ENCODE results near the gene STRIP1.

Gene STRIP1

DNA sequence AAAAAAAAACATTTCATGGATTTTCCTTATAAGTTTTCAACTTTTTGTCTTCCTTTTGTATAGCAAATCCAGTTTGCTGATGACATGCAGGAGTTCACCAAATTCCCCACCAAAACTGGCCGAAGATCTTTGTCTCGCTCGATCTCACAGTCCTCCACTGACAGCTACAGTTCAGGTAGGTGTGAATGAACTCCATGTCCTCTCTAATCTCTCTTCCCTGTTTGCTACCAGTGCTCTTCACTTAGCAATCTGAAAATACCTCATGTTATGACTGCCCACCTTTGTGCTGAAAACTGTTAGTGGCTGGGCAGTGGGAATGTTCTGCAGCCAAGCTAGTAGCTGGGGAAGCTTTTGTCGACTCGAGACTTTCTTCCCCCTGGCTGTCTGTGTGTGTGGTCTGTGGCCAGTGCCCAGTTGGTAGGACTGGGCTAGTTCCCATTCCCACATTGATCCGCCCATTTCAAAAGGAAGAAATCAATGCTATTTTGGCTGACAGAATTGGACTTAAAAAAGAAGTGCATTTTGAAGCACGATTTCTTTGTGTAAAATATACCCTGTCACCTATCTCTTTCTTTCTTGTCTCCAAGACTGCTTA lies 25.4 kb upstream of the STRIP1 start:
- DNase-seq: no peak

DNA sequence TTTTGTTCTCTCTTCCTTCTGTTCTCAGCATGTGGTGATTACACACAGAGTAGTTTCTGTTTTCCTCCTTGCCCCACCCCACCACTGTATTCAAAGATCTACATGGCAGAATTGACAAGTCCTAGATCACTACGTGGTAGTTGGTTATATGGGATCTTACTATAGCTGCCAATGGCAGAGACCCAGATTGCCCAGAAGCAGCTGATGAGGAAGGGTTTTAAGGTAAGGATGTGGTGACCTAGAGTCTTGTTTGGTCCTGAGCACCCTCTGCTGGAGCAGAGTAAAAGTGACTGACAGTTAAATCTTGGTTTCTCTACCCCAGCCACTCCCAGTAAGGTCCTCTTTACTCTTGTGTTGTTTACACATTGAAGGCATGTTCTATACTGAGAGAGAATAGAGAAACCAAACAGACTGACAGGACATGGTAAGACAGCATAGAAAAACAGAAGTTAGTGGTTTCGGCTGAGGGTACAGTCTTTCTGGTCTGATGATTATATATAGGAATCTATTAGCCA lies 22.8 kb upstream of the STRIP1 start:
- DNase-seq: peak; percentile 70

DNA sequence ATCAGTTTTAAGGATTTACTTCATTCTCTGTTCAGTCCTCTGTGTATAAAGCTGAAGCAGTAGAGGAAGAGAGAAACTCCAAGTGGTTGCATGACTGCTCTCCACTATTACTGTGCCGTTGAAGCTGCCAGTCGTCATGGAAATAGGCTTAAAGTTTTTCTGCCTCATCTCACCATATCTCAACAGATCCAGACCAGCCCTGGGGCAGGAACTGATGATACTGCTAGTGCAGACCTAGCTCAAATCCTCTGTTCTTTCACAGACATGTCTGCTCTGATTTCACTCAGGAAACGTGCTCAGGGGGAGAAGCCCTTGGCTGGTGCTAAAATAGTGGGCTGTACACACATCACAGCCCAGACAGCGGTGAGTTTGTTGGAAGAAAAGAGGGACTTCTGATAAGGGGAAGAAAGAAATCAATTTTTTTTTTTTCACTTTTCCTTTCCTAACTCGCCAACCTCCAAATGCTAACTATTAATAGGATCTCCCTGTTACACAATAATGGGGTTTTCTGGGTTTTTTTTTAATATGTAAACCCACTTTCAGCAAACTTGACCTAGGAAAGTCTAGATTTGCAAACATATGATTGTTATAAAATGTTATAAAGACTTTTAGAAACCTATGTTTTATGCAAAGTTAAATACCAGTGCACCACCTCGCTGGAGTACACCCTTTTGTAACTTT lies 22.2 kb upstream of the STRIP1 start:
- no peak for DNase-seq

DNA sequence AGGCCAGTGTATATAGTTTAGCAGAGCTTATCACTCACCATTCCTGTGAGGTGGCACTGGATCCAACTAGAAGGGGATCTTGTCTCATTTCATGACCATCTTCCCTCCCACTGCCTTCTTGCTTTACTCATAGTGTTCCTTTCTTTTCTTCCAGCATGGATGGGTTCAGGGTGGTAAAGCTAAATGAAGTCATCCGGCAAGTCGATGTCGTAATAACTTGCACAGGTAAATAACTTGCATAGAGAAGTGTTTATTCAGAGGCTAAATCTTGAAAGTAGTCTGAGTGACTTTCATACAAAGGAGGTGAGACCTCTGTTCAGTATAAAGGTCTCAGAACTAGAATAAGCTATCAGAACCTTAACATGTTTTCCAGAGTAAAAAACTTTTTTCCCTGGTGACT lies 16.6 kb upstream of the STRIP1 start:
- DNase-seq: no peak

DNA sequence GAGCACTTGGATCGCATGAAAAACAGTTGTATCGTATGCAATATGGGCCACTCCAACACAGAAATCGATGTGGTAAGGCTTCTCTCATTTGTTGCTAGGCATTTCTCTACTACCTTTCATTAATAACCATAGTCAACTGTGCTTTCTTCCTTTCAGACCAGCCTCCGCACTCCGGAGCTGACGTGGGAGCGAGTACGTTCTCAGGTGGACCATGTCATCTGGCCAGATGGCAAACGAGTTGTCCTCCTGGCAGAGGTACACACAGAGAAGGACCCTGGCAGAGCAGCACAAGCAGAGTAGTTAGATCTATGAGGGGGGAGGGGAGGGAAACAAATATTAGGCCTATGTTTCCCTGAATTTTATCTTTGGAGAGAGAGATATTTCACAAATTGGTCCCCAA lies 16.0 kb upstream of the STRIP1 start:
- DNase-seq: no peak

DNA sequence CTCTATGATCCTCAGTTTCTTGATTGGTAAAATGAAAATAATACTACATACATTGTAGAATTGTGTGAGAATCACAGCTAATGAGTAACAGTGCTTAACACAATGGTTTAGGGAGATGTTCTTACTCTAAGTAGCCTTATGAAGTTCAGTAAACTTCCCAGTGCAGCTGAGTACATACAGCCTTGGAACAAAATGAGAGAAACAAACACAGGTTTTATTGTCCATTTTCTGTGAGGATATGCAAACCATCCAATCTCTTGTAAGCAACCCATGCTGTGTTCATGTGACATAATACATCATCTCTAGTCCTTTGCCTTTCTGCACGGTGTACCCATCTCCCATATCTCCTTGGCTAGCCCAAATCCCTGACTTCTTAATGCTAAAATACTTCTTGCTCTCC lies 14.7 kb upstream of the STRIP1 start:
- DNase-seq: no peak

DNA sequence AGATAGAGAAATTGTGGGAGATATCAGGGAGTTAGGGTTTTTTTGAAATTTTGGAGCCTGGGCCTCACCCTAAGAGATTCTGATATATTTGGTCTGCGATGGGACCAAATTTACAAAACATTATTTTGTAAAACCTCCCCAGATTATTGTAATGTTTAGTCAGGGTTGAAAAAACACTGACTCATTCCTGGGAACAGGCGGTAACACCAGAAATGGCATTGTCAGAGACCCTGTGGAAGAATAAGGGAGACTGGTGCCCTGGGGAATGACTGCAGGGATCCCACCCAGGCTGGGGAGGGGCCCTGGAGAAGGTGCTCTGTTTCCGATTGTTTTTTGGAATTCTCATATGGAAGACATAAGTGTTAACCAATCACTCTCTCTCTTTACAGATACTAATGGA lies 13.1 kb upstream of the STRIP1 start:
- DNase-seq: no peak

DNA sequence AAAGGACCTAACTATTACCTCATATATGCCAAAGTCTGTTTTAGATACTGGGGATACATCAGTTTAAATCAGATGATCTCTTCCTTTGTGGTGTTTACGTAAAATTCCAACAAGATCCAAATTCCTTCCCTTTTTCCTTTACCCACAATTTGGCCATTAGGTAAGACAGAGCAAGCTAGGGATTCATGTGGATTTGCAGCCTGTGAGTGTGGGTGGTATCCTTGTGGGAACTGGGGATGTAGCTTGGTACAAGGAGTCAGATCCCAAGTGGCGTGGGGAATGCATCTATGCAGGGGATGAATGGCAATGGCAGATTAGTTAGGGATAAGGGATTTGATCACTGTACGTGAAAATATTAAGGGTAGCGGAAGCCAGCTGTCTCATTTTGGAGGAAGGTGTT lies 9.8 kb upstream of the STRIP1 start:
- DNase-seq: no peak

DNA sequence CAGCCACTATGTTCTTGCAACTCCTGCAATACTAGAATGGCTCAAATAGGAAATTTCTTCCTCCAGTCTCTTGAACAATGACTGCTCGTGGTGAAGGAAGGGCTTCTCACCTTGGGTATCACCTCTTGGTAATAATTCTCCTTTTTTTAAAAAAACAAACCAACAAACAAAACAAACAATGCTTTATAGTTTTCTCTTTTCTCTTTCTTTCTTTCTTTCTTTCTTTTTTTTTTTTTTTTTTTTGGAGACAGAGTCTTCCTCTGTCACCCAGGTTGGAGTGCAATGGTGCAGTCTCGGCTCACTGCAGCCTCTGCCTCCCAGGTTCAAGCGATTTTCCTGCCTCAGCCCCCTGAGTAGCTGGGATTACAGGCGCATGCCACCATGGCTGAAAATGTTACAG lies 3.7 kb upstream of the STRIP1 start:
- peak; percentile 53 for DNase-seq

DNA sequence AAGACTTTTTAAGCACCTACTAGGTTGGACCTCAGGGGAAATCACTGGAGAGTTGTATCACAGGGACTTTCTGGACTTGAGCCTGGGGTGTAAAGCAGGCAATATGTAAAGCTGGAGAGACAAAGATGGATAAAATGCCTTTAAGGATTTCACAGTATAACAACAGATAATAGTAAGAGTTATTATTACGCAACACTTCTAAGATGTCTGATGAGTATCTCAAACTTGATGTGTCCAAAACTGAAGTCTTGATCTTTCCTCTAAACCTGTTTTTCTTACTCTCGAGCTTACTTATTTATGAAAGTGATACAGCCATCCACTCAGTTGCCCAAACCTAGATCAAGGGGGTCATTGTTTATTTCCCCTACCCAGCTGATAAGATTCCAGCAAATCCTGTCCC lies 2.1 kb upstream of the STRIP1 start:
- DNase-seq: peak; percentile 46

DNA sequence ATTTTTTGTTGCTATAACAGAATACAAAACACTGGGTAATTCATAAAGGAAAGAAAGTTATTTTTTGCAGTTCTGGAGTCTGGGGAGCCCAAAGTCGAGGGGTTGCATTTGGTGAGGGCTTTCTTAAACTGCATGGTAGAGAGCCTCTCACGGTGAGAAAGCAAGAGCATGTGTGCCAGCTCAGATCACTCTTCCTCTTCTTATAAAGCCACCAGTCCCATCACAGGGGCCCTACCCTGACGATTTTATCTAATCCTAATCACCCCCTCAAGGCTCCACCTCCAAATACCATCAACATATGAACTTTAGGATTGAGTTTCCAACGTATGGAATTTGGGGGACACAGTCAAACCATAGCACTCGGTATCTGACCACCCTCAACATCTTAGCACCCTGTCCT lies 1.0 kb upstream of the STRIP1 start:
- peak; percentile 77 for DNase-seq

DNA sequence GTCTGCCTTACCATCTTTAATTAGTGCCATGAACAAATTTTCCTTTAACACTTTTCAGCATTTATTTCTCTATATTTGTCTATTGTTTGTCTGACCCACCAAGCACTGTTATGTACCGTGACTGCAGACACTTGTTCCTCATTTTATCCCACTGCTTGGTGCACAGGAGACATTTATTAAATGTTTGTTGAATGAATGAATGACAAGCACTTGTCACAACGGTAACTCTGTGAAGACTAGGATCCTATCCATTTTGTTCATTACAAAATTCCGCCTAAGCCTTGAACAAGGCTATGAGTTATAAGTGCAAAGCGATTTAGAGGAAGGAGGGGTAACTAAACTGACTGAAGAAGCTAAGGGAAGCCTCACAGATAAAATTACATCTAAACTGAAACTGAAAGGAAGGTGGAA lies 379 bp upstream of the STRIP1 start:
- no peak for DNase-seq

DNA sequence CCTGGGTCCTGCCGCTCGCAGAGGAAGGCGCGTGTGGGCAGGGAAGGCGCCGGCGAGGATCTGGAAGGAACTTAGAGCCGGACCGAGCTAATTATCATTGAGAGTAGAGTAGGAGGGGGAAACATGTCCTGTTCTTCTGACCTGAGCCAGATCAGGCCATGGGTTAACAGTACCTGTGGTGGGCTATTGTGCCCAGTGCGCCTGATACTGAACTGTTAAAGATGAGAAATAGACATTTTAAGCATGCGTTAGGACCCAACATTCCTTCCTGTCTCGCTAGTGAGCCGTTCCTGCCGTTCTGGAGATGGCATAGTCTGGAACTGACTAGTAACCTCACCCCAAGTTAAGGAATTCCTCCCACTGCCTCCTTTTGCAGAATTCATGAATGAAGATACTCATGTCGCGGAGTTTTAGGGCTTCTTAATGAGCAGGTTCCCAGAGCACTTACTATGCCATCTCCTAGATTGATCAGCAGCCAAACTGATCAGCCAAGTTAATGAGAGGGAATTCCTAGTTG lies 870 bp downstream of the STRIP1 start:
- DNase-seq: peak; percentile 74

DNA sequence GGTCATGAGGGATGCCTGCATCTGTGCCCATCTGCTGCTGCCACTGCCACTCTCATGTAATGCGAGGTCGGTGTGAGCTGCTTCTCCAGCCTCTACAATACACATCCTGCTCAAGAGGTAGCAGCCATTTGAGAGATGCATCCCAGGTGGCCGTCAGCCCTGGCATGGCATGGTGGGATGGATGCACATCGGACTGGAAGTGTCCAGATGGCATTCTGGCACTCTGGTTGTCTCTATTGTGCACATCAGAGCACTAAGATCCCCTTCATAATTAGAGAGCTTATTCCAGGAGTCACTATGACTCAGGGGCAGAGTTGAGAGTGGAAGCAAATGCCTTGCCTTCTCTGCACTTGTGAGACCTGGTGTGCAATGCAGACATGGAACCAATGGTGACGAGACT lies 3.8 kb downstream of the STRIP1 start:
- no peak for DNase-seq

DNA sequence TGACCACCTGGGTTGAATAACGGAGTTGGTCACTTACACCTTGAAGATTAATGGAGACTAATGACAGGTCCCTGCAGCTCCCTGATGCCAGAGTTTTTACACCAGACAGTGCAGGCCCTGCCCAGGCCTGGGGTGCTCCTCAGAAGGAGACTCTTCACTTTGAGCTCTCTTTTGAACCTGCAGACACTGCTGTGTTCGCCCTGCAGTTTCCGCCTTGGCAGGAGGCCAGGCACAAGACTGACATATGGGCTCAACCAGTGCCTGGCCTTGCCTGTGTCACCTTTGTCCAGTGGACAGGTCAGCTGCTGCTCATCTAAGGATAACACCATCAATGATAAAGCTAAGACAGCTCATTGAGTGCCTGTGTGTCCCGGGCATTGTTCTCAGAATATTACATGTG lies 5.2 kb downstream of the STRIP1 start:
- DNase-seq: no peak

DNA sequence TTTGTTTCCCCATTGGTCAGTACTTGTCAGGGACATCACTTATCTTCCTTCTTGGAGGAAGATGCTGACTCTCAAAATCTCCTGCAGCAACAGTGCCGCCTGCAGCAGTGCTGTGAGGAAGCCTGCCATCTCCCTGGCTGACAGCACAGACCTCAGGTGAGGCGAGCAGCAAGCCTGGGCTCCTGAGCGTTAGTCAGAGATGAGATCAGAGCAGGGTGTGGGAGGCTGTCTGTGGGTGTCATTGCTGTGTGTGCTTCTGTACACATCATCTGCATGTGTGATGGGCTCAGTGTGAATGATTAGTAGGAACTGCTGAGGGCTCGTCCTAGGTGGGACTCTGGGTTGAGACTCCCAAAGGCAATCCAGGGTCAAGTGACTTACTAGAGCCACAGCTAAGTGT lies 6.1 kb downstream of the STRIP1 start:
- no peak for DNase-seq

DNA sequence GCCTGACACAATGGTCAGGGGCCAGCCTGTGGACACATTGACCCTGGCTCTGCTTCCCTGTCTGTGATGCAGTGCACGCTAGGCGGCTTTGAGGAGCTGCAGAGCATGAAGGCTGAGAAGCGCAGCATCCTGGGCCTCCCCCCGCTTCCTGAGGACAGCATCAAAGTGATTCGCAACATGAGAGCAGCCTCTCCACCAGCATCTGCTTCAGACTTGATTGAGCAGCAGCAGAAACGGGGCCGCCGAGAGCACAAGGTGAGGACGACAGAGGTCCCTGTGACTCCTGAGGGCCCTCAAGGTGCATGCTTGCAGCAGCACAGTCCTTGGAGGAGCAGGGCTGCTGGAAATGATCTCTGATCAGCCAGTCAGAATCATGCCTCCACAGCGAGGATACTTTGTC lies 8.6 kb downstream of the STRIP1 start:
- no peak for DNase-seq

DNA sequence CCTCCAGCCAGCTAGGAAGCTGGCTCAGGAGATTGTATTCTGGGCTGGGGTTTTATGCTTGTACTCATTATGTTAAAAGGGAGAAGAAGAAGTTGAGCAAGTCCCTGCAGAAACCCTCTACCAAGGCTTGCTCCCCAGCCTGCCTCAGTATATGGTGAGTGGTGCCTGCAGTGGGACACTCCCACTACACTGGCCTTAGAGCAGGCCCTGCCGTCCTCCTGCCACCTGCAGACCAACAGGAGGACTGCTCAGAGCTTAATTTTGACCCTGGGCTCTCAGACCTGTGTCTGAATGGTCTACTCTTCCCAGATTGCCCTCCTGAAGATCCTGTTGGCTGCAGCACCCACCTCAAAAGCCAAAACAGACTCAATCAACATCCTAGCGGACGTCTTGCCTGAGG lies 13.0 kb downstream of the STRIP1 start:
- DNase-seq: no peak

DNA sequence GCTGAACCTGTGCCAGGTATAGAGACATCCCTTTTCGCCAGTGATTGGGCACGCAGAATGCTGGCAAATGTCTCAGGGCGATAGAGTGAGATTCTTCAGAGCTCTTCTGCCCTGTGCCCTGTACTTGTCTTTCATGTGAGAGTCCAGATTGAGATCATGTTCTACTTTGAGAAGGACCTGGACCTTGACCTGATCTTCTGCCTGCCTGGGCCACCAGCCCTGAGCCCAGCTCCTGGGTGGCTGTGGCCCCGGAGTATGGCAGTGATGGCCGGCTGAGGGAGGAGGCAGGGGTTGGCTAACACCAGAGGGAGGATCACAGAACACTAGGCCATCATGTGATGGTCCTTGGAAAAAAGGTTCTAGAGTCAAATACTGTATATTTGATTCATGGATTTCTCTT lies 13.8 kb downstream of the STRIP1 start:
- no peak for DNase-seq

DNA sequence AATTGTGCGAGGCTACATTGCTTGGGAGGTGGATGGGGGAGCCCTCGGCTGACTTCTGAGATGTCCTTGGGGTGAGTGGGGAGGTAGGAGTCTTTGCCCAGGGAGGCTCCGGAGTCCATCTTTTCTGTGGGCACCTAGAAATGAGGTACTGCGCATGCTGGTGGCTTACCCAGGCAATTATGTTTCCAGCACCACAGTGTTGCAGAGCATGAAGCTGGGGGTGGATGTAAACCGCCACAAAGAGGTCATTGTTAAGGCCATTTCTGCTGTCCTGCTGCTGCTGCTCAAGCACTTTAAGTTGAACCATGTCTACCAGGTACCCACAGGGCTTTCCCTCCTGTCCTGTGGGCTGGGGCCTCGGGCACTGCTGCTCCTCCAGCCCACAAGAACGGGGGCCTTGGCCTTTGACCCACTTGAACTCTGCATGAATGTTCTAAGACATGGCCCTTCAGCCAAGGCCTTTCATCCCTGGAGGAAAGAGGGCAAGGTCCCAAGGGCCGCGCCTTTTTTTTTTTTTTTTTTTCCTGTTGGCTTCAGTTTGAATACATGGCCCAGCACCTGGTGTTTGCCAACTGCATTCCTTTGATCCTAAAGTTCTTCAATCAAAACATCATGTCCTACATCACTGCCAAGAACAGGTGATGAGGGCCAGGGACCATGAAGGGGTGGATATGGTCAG lies 14.6 kb downstream of the STRIP1 start:
- DNase-seq: no peak

DNA sequence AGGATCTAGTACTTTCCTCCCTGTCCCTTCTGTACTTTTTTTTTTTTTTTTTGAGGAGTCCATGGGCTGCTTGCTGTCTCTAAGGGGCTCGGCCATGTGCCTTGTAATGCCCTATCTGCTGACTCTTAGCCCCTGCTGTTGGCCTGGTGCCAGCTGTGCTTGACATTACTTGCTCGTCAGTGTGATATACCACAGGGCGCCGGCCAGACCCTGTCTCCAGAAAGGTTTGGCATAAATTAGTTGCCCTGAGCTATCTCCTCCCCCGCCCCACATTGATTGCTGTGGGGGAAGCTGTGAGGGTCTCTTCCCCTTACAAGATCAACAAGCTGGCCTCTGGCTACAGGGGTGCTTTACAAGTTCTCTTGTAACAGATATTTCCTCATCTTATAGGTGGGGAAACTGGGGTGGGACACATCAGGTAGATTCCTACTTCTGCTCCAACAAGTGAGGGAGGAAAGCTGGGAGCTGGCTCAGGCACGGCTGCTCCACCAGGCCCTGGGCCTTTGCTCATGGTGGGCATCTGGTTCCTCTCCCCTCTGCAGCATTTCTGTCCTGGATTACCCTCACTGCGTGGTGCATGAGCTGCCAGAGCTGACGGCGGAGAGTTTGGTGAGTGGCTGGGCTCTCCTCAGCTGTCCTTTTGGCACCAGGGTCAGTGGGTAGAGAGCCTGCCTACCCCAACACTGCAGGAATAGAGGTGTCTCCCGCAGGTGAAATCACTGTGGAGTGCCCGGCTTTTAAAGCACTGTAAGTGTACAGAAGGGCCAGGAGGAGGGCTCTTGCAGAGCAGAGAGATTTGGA lies 15.6 kb downstream of the STRIP1 start:
- no peak for DNase-seq

DNA sequence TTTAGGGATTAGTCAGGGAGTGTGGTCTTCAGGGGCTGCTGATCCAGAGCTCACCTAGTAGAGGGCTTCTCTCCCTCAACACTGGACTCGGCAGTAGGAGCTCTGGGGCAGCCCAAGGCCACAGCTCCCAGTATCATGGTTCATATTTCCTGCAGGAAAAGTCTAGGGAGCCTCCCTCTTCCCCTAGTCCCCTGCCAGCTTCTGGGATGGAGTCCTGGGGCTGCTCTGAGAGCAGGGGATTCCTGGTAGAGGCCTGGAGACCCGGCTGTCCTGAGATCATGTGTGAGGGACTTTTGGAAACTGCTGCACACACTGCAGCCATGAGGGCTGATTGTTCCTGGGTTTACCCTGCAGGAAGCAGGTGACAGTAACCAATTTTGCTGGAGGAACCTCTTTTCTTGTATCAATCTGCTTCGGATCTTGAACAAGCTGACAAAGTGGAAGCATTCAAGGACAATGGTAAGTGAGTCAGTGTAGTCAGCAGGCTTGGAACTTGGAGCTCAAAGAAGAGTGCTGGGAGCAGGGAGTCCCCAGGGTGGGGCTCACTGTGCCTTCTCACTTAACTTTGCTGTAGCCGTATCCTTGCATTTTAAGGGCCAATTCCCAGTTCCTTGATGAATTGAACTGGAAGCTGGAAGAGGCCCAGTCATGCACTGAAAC lies 16.3 kb downstream of the STRIP1 start:
- DNase-seq: no peak

DNA sequence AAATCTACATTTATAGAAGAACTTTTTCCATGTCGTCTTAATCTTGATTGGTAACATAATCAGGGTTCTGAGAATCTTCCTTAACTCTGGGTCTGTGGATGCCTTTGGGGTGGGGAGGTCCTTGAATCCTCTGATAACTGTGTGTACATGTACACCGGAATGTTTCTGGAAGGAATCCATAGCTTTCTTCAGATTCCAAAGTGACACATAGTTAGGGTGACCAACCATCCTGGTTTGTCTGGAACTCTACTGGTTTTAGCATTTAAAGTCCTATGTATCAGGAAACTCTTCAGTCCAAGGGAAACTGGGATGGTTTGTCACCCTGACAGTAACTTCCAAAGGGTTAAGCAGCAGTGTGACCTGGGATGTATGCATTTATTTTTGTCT lies 16.8 kb downstream of the STRIP1 start:
- DNase-seq: no peak
